MM.1S (cell line): ENCODE measurements around the gene DNAI2.

Experiments
- DNase-seq: peaks from one replicate; pipeline ENCODE4 v3.0.0-alpha.2; 2015
- H2AFZ ChIP-seq: fragments of 300-600 bp; sonication (generic); 2 replicates; pipeline ENCODE4 v1.6.0; 2016; ENCODE audit warnings: antibody characterized with exemption, low read length
- H3F3A ChIP-seq: fragments of 300-600 bp; sonication (generic); 2 replicates; pipeline ENCODE4 v1.6.1; 2016; ENCODE audit warnings: mild to moderate bottlenecking, antibody characterized with exemption, low read length, moderate library complexity, mixed read lengths; ENCODE audit not compliant: insufficient read depth
- H3K27ac ChIP-seq: fragments of 300-600 bp; sonication (generic); 2 replicates; pipeline ENCODE4 v1.5.1; 2016; ENCODE audit warnings: mild to moderate bottlenecking, low read length
- H3K27me3 ChIP-seq: fragments of 300-600 bp; sonication (generic); replicated peaks from 2 replicates; pipeline ENCODE4 v1.6.0; 2016; ENCODE audit warnings: low read length; ENCODE audit not compliant: insufficient read depth
- H3K36me3 ChIP-seq: fragments of 300-600 bp; sonication (generic); replicated peaks from 2 replicates; pipeline ENCODE4 v1.6.1; 2016; ENCODE audit warnings: mild to moderate bottlenecking, low read length, mixed read lengths; ENCODE audit not compliant: insufficient read depth
- H3K4me1 ChIP-seq: fragments of 300-600 bp; sonication (generic); 2 replicates; pipeline ENCODE4 v1.6.1; 2016; ENCODE audit warnings: low read length, mixed read lengths
- H3K4me2 ChIP-seq: fragments of 300-600 bp; sonication (generic); 2 replicates; pipeline ENCODE4 v1.6.0; 2016; ENCODE audit warnings: low read depth, low read length
- H3K4me3 ChIP-seq: fragments of 300-600 bp; sonication (generic); 2 replicates; pipeline ENCODE4 v1.5.1; 2016; ENCODE audit warnings: low read length, mixed read lengths
- H3K79me2 ChIP-seq: fragments of 300-600 bp; sonication (generic); 2 replicates; pipeline ENCODE4 v1.6.1; 2016; ENCODE audit warnings: mixed run types, low read length, mixed read lengths
- H3K9ac ChIP-seq: fragments of 300-600 bp; sonication (generic); 2 replicates; pipeline ENCODE4 v1.6.1; 2016; ENCODE audit warnings: low read length, mixed read lengths
- H3K9me2 ChIP-seq: fragments of 300-600 bp; sonication (generic); replicated peaks from 2 replicates; pipeline ENCODE4 v1.6.1; 2016; ENCODE audit warnings: mild to moderate bottlenecking, low read length, mixed read lengths; ENCODE audit not compliant: insufficient read depth
- H3K9me3 ChIP-seq: fragments of 300-600 bp; sonication (generic); replicated peaks from 2 replicates; pipeline ENCODE4 v1.6.1; 2016; ENCODE audit warnings: mild to moderate bottlenecking, low read length, mixed read lengths; ENCODE audit not compliant: insufficient read depth
- H4K20me1 ChIP-seq: fragments of 300-600 bp; sonication (generic); 2 replicates; pipeline ENCODE4 v1.6.1; 2016; ENCODE audit warnings: mild to moderate bottlenecking, low read length, moderate library complexity, mixed read lengths; ENCODE audit not compliant: insufficient read depth
- CTCF ChIP-seq: fragments of 300-600 bp; sonication (generic); IDR thresholded peaks from 2 replicates; pipeline ENCODE4 v1.5.1; 2016; ENCODE audit warnings: antibody characterized with exemption, low read length, mixed read lengths
- EZH2 ChIP-seq: fragments of 300-600 bp; sonication (generic); optimal IDR thresholded peaks from 2 replicates; pipeline ENCODE3; 2017; ENCODE audit warnings: low read depth, mild to moderate bottlenecking, antibody characterized with exemption, low read length, mixed read lengths
- EZH2phosphoT487 ChIP-seq: fragments of 300-600 bp; sonication (generic); IDR thresholded peaks from 2 replicates; pipeline ENCODE4 v1.6.1; 2018; ENCODE audit warnings: antibody characterized with exemption, low read length

DNAI2 gene

GRCh38 chr17:74361230-74362068, 87.4 kb downstream of the DNAI2 start, which contains the start of gene BTBD17:
BTBD17 (minus strand) TSS chr17:74361868; CDS start chr17:74361819, 49 bp downstream.
- DNase-seq: no peak
- no peaks in the 10 kb centered on the region for H3K4me1 ChIP-seq
- peaks cover 82% of the 10 kb centered on the region for H3K27me3 ChIP-seq
- no peaks in the 10 kb centered on the region for H4K20me1 ChIP-seq
- H3K9me3 ChIP-seq: no peaks in the 10 kb centered on the region
- no peak within 1 kb of the TSS for H3K9ac ChIP-seq
- no peaks in the 10 kb centered on the region for H3K9me2 ChIP-seq
- TF ChIP-seq EZH2 (no peak), EZH2phosphoT487 (no peak), CTCF (peak; percentile 51)
- no peaks in the 10 kb centered on the region for H3K36me3 ChIP-seq
- no peak within 1 kb of the TSS for H3K27ac ChIP-seq
- no peaks in the 10 kb centered on the region for H3K79me2 ChIP-seq
- no peak within 1 kb of the TSS for H2AFZ ChIP-seq
- no peaks in the 10 kb centered on the region for H3F3A ChIP-seq
- no peak within 1 kb of the TSS for H3K4me2 ChIP-seq
- H3K4me3 ChIP-seq: no peak within 1 kb of the TSS

- H3K9me3 ChIP-seq: no peaks in the 10 kb centered on the region
- TF ChIP-seq EZH2phosphoT487 (no peak), EZH2 (no peak), CTCF (no peak)
Observed at GRCh38 chr17:74362069-74362405, 88.0 kb downstream of the DNAI2 start.

GRCh38 chr17:74362810-74363498, 88.9 kb downstream of the DNAI2 start:
- no peak overlapping the region for H2AFZ ChIP-seq
- peaks cover 77% of the 10 kb centered on the region for H3K27me3 ChIP-seq
- H3K9ac ChIP-seq: no peak overlapping the region
- no peak for TF ChIP-seq EZH2phosphoT487
- TF ChIP-seq EZH2: no peak
- no peak for TF ChIP-seq CTCF
- no peaks in the 10 kb centered on the region for H3K4me1 ChIP-seq
- no peak overlapping the region for H3K4me2 ChIP-seq
- no peaks in the 10 kb centered on the region for H4K20me1 ChIP-seq
- H3K4me3 ChIP-seq: no peak overlapping the region
- DNase-seq: no peak
- H3K9me2 ChIP-seq: no peaks in the 10 kb centered on the region
- H3K9me3 ChIP-seq: no peaks in the 10 kb centered on the region
- no peaks in the 10 kb centered on the region for H3F3A ChIP-seq
- no peaks in the 10 kb centered on the region for H3K79me2 ChIP-seq
- H3K36me3 ChIP-seq: no peaks in the 10 kb centered on the region
- H3K27ac ChIP-seq: no peak overlapping the region

More at GRCh38 chr17:74362069-74362405, 88.0 kb downstream of the DNAI2 start:
- no peak overlapping the region for H3K4me3 ChIP-seq
- peaks cover 78% of the 10 kb centered on the region for H3K27me3 ChIP-seq
- H3K27ac ChIP-seq: no peak overlapping the region
- no peaks in the 10 kb centered on the region for H4K20me1 ChIP-seq
- H3K9ac ChIP-seq: no peak overlapping the region
- H3K4me1 ChIP-seq: no peaks in the 10 kb centered on the region
- H3K79me2 ChIP-seq: no peaks in the 10 kb centered on the region
- H3K9me2 ChIP-seq: no peaks in the 10 kb centered on the region
- H3K36me3 ChIP-seq: no peaks in the 10 kb centered on the region
- no peak overlapping the region for H3K4me2 ChIP-seq
- H2AFZ ChIP-seq: no peak overlapping the region
- H3F3A ChIP-seq: no peaks in the 10 kb centered on the region
- DNase-seq: no peak
